Erythroblast (primary cell): ENCODE results near the gene A2ML1.

ENCODE experiments used
- GATA1 ChIP-seq: IDR thresholded peaks from 2 replicates; pipeline ENCODE4 v1.6.1; 2011; ENCODE audit warnings: low read depth, mild to moderate bottlenecking, control low read depth, low read length, moderate library complexity
- POLR2A ChIP-seq: IDR thresholded peaks from 2 replicates; pipeline ENCODE4 v1.6.1; 2011; ENCODE audit warnings: mild to moderate bottlenecking, low read length

DNA sequence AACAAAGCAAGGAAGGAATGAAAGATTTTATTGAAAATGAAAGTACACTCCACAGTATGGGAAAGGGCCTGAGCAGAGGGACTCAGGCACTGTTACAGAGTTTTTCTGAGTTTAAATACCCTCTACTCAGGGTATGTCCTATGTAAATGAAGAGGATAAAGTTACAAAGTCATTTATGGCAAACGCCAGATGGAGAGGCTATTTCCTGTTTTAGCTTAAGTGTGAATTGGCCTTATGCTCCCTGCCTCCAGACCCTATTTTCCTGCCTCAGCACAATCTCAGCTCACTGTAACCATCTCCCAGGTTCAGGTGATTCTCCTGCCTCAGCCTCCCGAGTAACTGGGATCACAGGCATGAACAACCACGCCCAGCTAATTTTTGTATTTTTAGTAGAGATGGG lies 85.1 kb downstream of the A2ML1 start:
- TF ChIP-seq POLR2A (no peak), GATA1 (no peak)
